Osteocyte (in vitro differentiated cells): ENCODE results near the gene TMEM179. TPM values are rescaled to one million over a fixed set of nuclear protein-coding genes. Genes with fewer than 3 reads are reported as not detected.
"Not testable (repeated sequence)": the region's sequence is repeated elsewhere in the genome, so short reads cannot be mapped to it uniquely, and the experiment has no call there.

Source experiments
- DNase-seq: peaks from one replicate; pipeline ENCODE4 v3.0.0; 2021; ENCODE audit warnings: mixed read lengths; ENCODE audit not compliant: unreplicated experiment; ENCODE audit errors: extremely low spot score
- H3K27ac Mint-ChIP-seq: one replicate; pipeline ENCODE4 v1.8.0; 2021; ENCODE audit warnings: mild to moderate bottlenecking, mixed read lengths; ENCODE audit not compliant: unreplicated experiment
- H3K27me3 Mint-ChIP-seq: one replicate; pipeline ENCODE4 v1.8.0; 2021; ENCODE audit warnings: mixed read lengths; ENCODE audit not compliant: unreplicated experiment
- H3K36me3 Mint-ChIP-seq: one replicate; pipeline ENCODE4 v1.8.0; 2021; ENCODE audit warnings: mixed read lengths; ENCODE audit not compliant: unreplicated experiment
- H3K4me1 Mint-ChIP-seq: one replicate; pipeline ENCODE4 v1.8.0; 2021; ENCODE audit warnings: mixed read lengths; ENCODE audit not compliant: unreplicated experiment
- H3K4me3 Mint-ChIP-seq: one replicate; pipeline ENCODE4 v1.8.0; 2021; ENCODE audit warnings: mild to moderate bottlenecking, moderate library complexity, mixed read lengths; ENCODE audit not compliant: unreplicated experiment
- H3K9me3 Mint-ChIP-seq: one replicate; pipeline ENCODE4 v1.8.0; 2021; ENCODE audit warnings: mixed read lengths; ENCODE audit not compliant: unreplicated experiment
- CTCF ChIP-seq: fragments of 200-600 bp; sonication (generic); IDR thresholded peaks from 2 replicates; pipeline ENCODE4 v1.5.0; 2021; ENCODE audit warnings: antibody characterized with exemption, mild to moderate bottlenecking, moderate library complexity
- long read RNA-seq: library from polyadenylated mRNA; unstranded; transcript quantifications from one replicate; pipeline ENCODE4 v2.0.0, GENCODE V29; 2021
- total RNA-seq: library from RNA; stranded (reverse); gene quantifications from 2 replicates; pipeline ENCODE4 v1.2.1, GENCODE V29; 2021

Gene TMEM179
- total RNA-seq = not detected in 2 replicates
- long read RNA-seq = 0 reads

GRCh38 chr14:104604458-104605449 lies at the start of gene TMEM179:
Gene TMEM179 (minus strand): TSS chr14:104604772. CDS start chr14:104604741, 31 bp downstream.
- Mint-ChIP-seq H3K4me3 (peak within 1 kb of the TSS; percentile 51), H3K27me3 (peaks cover 38% of the 10 kb centered on the region), H3K27ac (no peak within 1 kb of the TSS), H3K36me3 (no peaks in the 10 kb centered on the region), H3K9me3 (no peaks in the 10 kb centered on the region), H3K4me1 (peaks cover 3% of the 10 kb centered on the region)
- no peak for TF ChIP-seq CTCF
- DNase-seq = no peak

DNA sequence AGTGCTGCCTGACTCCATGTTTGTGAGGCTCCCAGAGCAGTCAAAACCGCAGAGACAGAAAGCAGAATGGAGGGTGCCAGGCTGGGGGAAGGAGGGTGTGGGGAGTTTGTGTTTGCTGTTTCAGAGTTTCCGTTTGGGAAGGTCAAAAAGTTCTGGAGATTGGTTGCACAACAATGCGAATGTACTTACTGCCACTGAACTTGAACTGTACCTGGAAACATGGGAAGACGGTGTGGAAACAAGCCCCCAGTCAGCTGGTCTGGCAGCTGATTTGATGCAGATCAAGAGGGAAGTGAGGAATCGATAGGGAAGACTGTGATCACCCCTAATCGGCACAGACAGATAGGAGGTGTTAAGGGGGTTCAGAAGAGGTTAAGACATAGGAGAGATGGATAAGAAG lies 49.5 kb upstream of the TMEM179 start:
- peaks cover 5% of the 10 kb centered on the region for H3K27me3 Mint-ChIP-seq
- no peak overlapping the region for H3K4me3 Mint-ChIP-seq
- no peaks in the 10 kb centered on the region for H3K36me3 Mint-ChIP-seq
- peaks cover 16% of the 10 kb centered on the region for H3K4me1 Mint-ChIP-seq
- no peak overlapping the region for H3K27ac Mint-ChIP-seq
- DNase-seq = no peak
- TF ChIP-seq CTCF = no peak
- H3K9me3 Mint-ChIP-seq = no peaks in the 10 kb centered on the region

DNA sequence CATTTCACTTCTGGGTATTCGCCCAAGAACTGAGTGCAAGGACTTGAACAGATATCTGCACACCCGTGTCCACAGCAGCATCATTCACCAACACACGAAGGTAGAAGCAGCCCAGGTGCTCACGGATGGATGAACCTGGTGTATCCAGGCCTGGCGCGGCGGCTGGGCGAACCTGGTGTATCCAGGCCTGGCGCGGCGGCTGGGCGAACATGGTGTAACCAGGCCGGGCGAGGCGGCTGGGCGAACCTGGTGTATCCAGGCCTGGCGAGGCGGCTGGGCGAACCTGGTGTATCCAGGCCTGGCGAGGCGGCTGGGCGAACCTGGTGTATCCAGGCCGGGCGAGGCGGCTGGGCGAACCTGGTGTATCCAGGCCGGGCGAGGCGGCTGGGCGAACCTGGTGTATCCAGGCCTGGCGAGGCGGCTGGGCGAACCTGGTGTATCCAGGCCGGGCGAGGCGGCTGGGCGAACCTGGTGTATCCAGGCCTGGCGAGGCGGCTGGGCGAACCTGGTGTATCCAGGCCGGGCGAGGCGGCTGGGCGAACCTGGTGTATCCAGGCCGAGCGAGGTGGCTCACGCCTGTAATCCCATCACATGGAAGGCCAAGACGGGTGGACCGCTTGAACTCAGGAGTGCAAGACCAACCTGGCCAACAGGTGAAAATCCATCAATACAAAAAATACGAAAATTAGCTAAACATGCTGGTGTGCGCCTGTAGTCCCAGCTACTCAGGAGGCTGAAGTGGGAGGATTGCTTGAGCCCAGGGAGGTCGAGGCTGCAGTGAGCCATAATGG lies 48.8 kb upstream of the TMEM179 start:
- H3K27me3 Mint-ChIP-seq, H3K27ac Mint-ChIP-seq, H3K4me3 Mint-ChIP-seq, H3K9me3 Mint-ChIP-seq, DNase-seq, H3K36me3 Mint-ChIP-seq: not testable (repeated sequence)
- peaks cover 16% of the 10 kb centered on the region for H3K4me1 Mint-ChIP-seq

GRCh38 chr14:104652386-104652785 lies 47.8 kb upstream of the TMEM179 start:
- peaks cover 16% of the 10 kb centered on the region for H3K4me1 Mint-ChIP-seq
- peaks cover 5% of the 10 kb centered on the region for H3K27me3 Mint-ChIP-seq
- no peak for DNase-seq
- no peak overlapping the region for H3K27ac Mint-ChIP-seq
- no peak for TF ChIP-seq CTCF
- no peaks in the 10 kb centered on the region for H3K36me3 Mint-ChIP-seq
- H3K4me3 Mint-ChIP-seq = no peak overlapping the region
- no peaks in the 10 kb centered on the region for H3K9me3 Mint-ChIP-seq

GRCh38 chr14:104651876-104652260 lies 47.3 kb upstream of the TMEM179 start:
- DNase-seq = no peak
- peaks cover 5% of the 10 kb centered on the region for H3K27me3 Mint-ChIP-seq
- H3K4me3 Mint-ChIP-seq = no peak overlapping the region
- no peaks in the 10 kb centered on the region for H3K36me3 Mint-ChIP-seq
- no peak overlapping the region for H3K27ac Mint-ChIP-seq
- peaks cover 15% of the 10 kb centered on the region for H3K4me1 Mint-ChIP-seq
- no peak for TF ChIP-seq CTCF
- no peaks in the 10 kb centered on the region for H3K9me3 Mint-ChIP-seq
